ENCODE data around the gene SMAD7. TPM values are rescaled to one million over a fixed set of nuclear protein-coding genes. Genes with fewer than 3 reads are reported as not detected.

SMAD7 gene
- polyA plus RNA-seq, 4 donors, result 17.2 to 64.1 (median 21.2) TPM

GRCh38 chr18:48887905-48888772 lies 62.6 kb downstream of the SMAD7 start:
- Histone ChIP-seq H3K4me1 (ENCODE audit: control insufficient read depth in 3 of 3, insufficient read depth in 2 of 3, low read depth in 1 of 3, low read length in 2 of 3) (peaks cover 0 to 17% (median 0%) of the 10 kb centered on the region in 3 donors), H3K27me3 (ENCODE audit: control insufficient read depth in 3 of 3, insufficient read depth in 3 of 3, low read length in 3 of 3) (no peaks in the 10 kb centered on the region), H3K36me3 (ENCODE audit: control insufficient read depth in 3 of 3, insufficient read depth in 2 of 3, low read depth in 1 of 3, low read length in 3 of 3) (no peaks in the 10 kb centered on the region), H3K9me3 (ENCODE audit: control insufficient read depth in 2 of 2, insufficient read depth in 1 of 2, low read depth in 1 of 2, low read length in 1 of 2) (no peaks in the 10 kb centered on the region), H3K27ac (ENCODE audit: low read depth in 1 of 3, low read length in 2 of 3) (no peak overlapping the region), H3K4me3 (ENCODE audit: low read depth in 1 of 3, low read length in 3 of 3) (no peak overlapping the region)
- 88 to 92% (median 88%) methylated on average over 18 of the region's 18 CpGs for WGBS, 3 donors
- DNase-seq, result no peak
- FAIRE-seq, result no peak

- H3K4me1 ChIP-seq (ENCODE audit: control insufficient read depth in 3 of 3, insufficient read depth in 2 of 3, low read depth in 1 of 3, low read length in 2 of 3), result peaks cover 0 to 15% (median 0%) of the 10 kb centered on the region in 3 donors
- H3K4me3 ChIP-seq (ENCODE audit: low read depth in 1 of 3, low read length in 3 of 3), result no peak overlapping the region
- DNase-seq (no peak), FAIRE-seq (no peak)
- H3K27me3 ChIP-seq (ENCODE audit: control insufficient read depth in 3 of 3, insufficient read depth in 3 of 3, low read length in 3 of 3), result no peaks in the 10 kb centered on the region
- H3K9me3 ChIP-seq (ENCODE audit: control insufficient read depth in 2 of 2, insufficient read depth in 1 of 2, low read depth in 1 of 2, low read length in 1 of 2), result no peaks in the 10 kb centered on the region
- WGBS, 3 donors, result 86 to 90% (median 88%) methylated on average over 12 of the region's 12 CpGs
- H3K36me3 ChIP-seq (ENCODE audit: control insufficient read depth in 3 of 3, insufficient read depth in 2 of 3, low read depth in 1 of 3, low read length in 3 of 3), result no peaks in the 10 kb centered on the region
- no peak overlapping the region for H3K27ac ChIP-seq (ENCODE audit: low read depth in 1 of 3, low read length in 2 of 3)
Observed at GRCh38 chr18:48887294-48887904, 63.4 kb downstream of the SMAD7 start.

GRCh38 chr18:48886520-48887293 lies 64.1 kb downstream of the SMAD7 start:
- DNase-seq, result no peak
- Histone ChIP-seq H3K9me3 (ENCODE audit: control insufficient read depth in 2 of 2, insufficient read depth in 1 of 2, low read depth in 1 of 2, low read length in 1 of 2) (peaks cover 0 to under 1% of the 10 kb centered on the region in 2 donors), H3K4me3 (ENCODE audit: low read depth in 1 of 3, low read length in 3 of 3) (no peak overlapping the region), H3K27me3 (ENCODE audit: control insufficient read depth in 3 of 3, insufficient read depth in 3 of 3, low read length in 3 of 3) (no peaks in the 10 kb centered on the region), H3K36me3 (ENCODE audit: control insufficient read depth in 3 of 3, insufficient read depth in 2 of 3, low read depth in 1 of 3, low read length in 3 of 3) (no peaks in the 10 kb centered on the region), H3K4me1 (ENCODE audit: control insufficient read depth in 3 of 3, insufficient read depth in 2 of 3, low read depth in 1 of 3, low read length in 2 of 3) (peaks cover 0 to 15% (median 0%) of the 10 kb centered on the region in 3 donors), H3K27ac (ENCODE audit: low read depth in 1 of 3, low read length in 2 of 3) (no peak overlapping the region)
- FAIRE-seq, result no peak
- WGBS, 3 donors, result 90 to 94% (median 91%) methylated on average over 8 of the region's 8 CpGs

- no peak for DNase-seq
- 88 to 93% (median 92%) methylated on average over 7 of the region's 7 CpGs for WGBS, 3 donors
- no peak for FAIRE-seq
Observed at GRCh38 chr18:48885924-48886400, 64.8 kb downstream of the SMAD7 start.

GRCh38 chr18:48885266-48885923 lies 65.4 kb downstream of the SMAD7 start:
- Histone ChIP-seq H3K36me3 (ENCODE audit: control insufficient read depth in 3 of 3, insufficient read depth in 2 of 3, low read depth in 1 of 3, low read length in 3 of 3) (no peaks in the 10 kb centered on the region), H3K4me1 (ENCODE audit: control insufficient read depth in 3 of 3, insufficient read depth in 2 of 3, low read depth in 1 of 3, low read length in 2 of 3) (peaks cover 0 to 15% (median 0%) of the 10 kb centered on the region in 3 donors), H3K9me3 (ENCODE audit: control insufficient read depth in 2 of 2, insufficient read depth in 1 of 2, low read depth in 1 of 2, low read length in 1 of 2) (peaks cover 0 to 10% of the 10 kb centered on the region in 2 donors), H3K4me3 (ENCODE audit: low read depth in 1 of 3, low read length in 3 of 3) (no peak overlapping the region), H3K27me3 (ENCODE audit: control insufficient read depth in 3 of 3, insufficient read depth in 3 of 3, low read length in 3 of 3) (no peaks in the 10 kb centered on the region), H3K27ac (ENCODE audit: low read depth in 1 of 3, low read length in 2 of 3) (no peak overlapping the region)
- FAIRE-seq (no peak), DNase-seq (no peak)
- 91 to 98% (median 94%) methylated on average over 11 of the region's 11 CpGs for WGBS, 3 donors

More at GRCh38 chr18:48885924-48886400, 64.8 kb downstream of the SMAD7 start:
- peaks cover 0 to 5% of the 10 kb centered on the region in 2 donors for H3K9me3 ChIP-seq (ENCODE audit: control insufficient read depth in 2 of 2, insufficient read depth in 1 of 2, low read depth in 1 of 2, low read length in 1 of 2)
- no peaks in the 10 kb centered on the region for H3K36me3 ChIP-seq (ENCODE audit: control insufficient read depth in 3 of 3, insufficient read depth in 2 of 3, low read depth in 1 of 3, low read length in 3 of 3)
- H3K27me3 ChIP-seq (ENCODE audit: control insufficient read depth in 3 of 3, insufficient read depth in 3 of 3, low read length in 3 of 3), result no peaks in the 10 kb centered on the region
- no peak overlapping the region for H3K4me3 ChIP-seq (ENCODE audit: low read depth in 1 of 3, low read length in 3 of 3)
- peaks cover 0 to 15% (median 0%) of the 10 kb centered on the region in 3 donors for H3K4me1 ChIP-seq (ENCODE audit: control insufficient read depth in 3 of 3, insufficient read depth in 2 of 3, low read depth in 1 of 3, low read length in 2 of 3)
- no peak overlapping the region for H3K27ac ChIP-seq (ENCODE audit: low read depth in 1 of 3, low read length in 2 of 3)

- Histone ChIP-seq H3K27ac (ENCODE audit: low read depth in 1 of 3, low read length in 2 of 3) (no peak overlapping the region), H3K9me3 (ENCODE audit: control insufficient read depth in 2 of 2, insufficient read depth in 1 of 2, low read depth in 1 of 2, low read length in 1 of 2) (peaks cover 0 to 13% of the 10 kb centered on the region in 2 donors), H3K36me3 (ENCODE audit: control insufficient read depth in 3 of 3, insufficient read depth in 2 of 3, low read depth in 1 of 3, low read length in 3 of 3) (no peaks in the 10 kb centered on the region), H3K4me3 (ENCODE audit: low read depth in 1 of 3, low read length in 3 of 3) (no peak overlapping the region), H3K4me1 (ENCODE audit: control insufficient read depth in 3 of 3, insufficient read depth in 2 of 3, low read depth in 1 of 3, low read length in 2 of 3) (peaks cover 0 to 13% (median 0%) of the 10 kb centered on the region in 3 donors), H3K27me3 (ENCODE audit: control insufficient read depth in 3 of 3, insufficient read depth in 3 of 3, low read length in 3 of 3) (no peaks in the 10 kb centered on the region)
- WGBS, 3 donors, result 80 to 84% (median 83%) methylated on average over 4 of the region's 4 CpGs
- no peak for FAIRE-seq
- DNase-seq, result no peak
Observed at GRCh38 chr18:48884771-48885170, 66.0 kb downstream of the SMAD7 start.

GRCh38 chr18:48884306-48884705 lies 66.5 kb downstream of the SMAD7 start:
- Histone ChIP-seq H3K36me3 (ENCODE audit: control insufficient read depth in 3 of 3, insufficient read depth in 2 of 3, low read depth in 1 of 3, low read length in 3 of 3) (no peaks in the 10 kb centered on the region), H3K4me3 (ENCODE audit: low read depth in 1 of 3, low read length in 3 of 3) (no peak overlapping the region)
- no peak for FAIRE-seq

More at GRCh38 chr18:48884306-48884705, 66.5 kb downstream of the SMAD7 start:
- Histone ChIP-seq H3K27ac (ENCODE audit: low read depth in 1 of 3, low read length in 2 of 3) (no peak overlapping the region), H3K27me3 (ENCODE audit: control insufficient read depth in 3 of 3, insufficient read depth in 3 of 3, low read length in 3 of 3) (no peaks in the 10 kb centered on the region), H3K4me1 (ENCODE audit: control insufficient read depth in 3 of 3, insufficient read depth in 2 of 3, low read depth in 1 of 3, low read length in 2 of 3) (peaks cover 0 to 11% (median 0%) of the 10 kb centered on the region in 3 donors), H3K9me3 (ENCODE audit: control insufficient read depth in 2 of 2, insufficient read depth in 1 of 2, low read depth in 1 of 2, low read length in 1 of 2) (peaks cover 0 to 13% of the 10 kb centered on the region in 2 donors)
- 91 to 98% (median 94%) methylated on average over 4 of the region's 4 CpGs for WGBS, 3 donors
- no peak for DNase-seq

Data from small intestine (tissue), 7 donors.